K562 (cell line): ENCODE results near the gene OPTN. TPM values are rescaled to one million over a fixed set of nuclear protein-coding genes. Genes with fewer than 3 reads are reported as not detected.

Experiments used
- ATAC-seq: fragments of 200-7000 bp; cut with Tn5 transposase; 3 replicates; pipeline ENCODE4 v1.9.1; 2020; ENCODE audit warnings: moderate library complexity
- BruUV-seq: library from RNA; stranded (reverse); fragments of 400-500 nt; replicated peaks from 2 replicates; lab custom pipeline; 2021; lab: Mats Ljungman, UMichigan
- CTCF ChIA-PET: fragments of 300-600 bp; formaldehyde crosslinking; extraction: SDS; loops from one replicate; lab custom pipeline; 2021; ENCODE audit warnings: low intra/inter-chr PET ratio; lab: Yijun Ruan, JAX
- POLR2A ChIA-PET: fragments of 300-600, 350-650 bp; sonication (Branson Sonifier 250); formaldehyde crosslinking; extraction: SDS; loops from one replicate; lab custom pipeline; 2021; ENCODE audit warnings: antibody characterized with exemption, inconsistent platforms; lab: Yijun Ruan, JAX
- DNase-seq, 4 experiments: peaks; one replicate each; pipeline versions ENCODE4 v3.0.0 to v3.0.0-alpha.2; 2011 to 2018; ENCODE audit warnings: low spot score in 3 of 4, mixed read lengths in 3 of 4; ENCODE audit errors: extremely low read depth in 1 of 4
- FAIRE-seq: peaks from 2 replicates; lab custom pipeline; 2011; peaks lifted over from hg19 to GRCh38; lab: Jason Lieb, UNC
- H2AFZ ChIP-seq: 2 replicates; pipeline ENCODE4 v1.6.0; 2011; ENCODE audit warnings: low read depth, low read length, control low read depth, inconsistent platforms
- H3K27ac ChIP-seq: fragments of 200-600 bp; 3 replicates; pipeline ENCODE4 v1.8.0; 2011; ENCODE audit warnings: low read depth, mild to moderate bottlenecking, control low read depth, inconsistent platforms, low read length, moderate library complexity, mixed read lengths; ENCODE audit errors: extremely low read depth
- H3K27me3 ChIP-seq, 2 experiments: fragments of 300-600 bp in 1 of 2; 2 replicates in 1 of 2; 3 replicates in 1 of 2; pipeline versions ENCODE4 v1.6.0 to v1.8.0; 2011; ENCODE audit warnings: inconsistent platforms in 2 of 2, low read length in 2 of 2, mild to moderate bottlenecking in 1 of 2, mixed read lengths in 1 of 2, moderate library complexity in 1 of 2; ENCODE audit not compliant: control insufficient read depth in 2 of 2, insufficient read depth in 2 of 2
- H3K36me3 ChIP-seq: fragments of 300-600 bp; 3 replicates; pipeline ENCODE4 v1.8.0; 2011; ENCODE audit warnings: mild to moderate bottlenecking, low read length, inconsistent platforms; ENCODE audit not compliant: control insufficient read depth, insufficient read depth
- H3K4me1 ChIP-seq, 2 experiments: fragments of 200-600 bp in 1 of 2; replicated peaks in 1 of 2; 2 replicates in 1 of 2; 3 replicates in 1 of 2; pipeline versions ENCODE4 v1.5.1 to v1.8.0; 2011; ENCODE audit warnings: inconsistent platforms in 2 of 2, low read length in 2 of 2, mild to moderate bottlenecking in 1 of 2, mixed read lengths in 1 of 2, moderate library complexity in 1 of 2; ENCODE audit not compliant: control insufficient read depth in 2 of 2, insufficient read depth in 2 of 2
- H3K4me2 ChIP-seq: 2 replicates; pipeline ENCODE4 v1.6.1; 2011; ENCODE audit warnings: low read length, control low read depth, inconsistent platforms, mixed read lengths; ENCODE audit not compliant: insufficient read depth
- H3K4me3 ChIP-seq: fragments of 200-600 bp; sonication (generic), shearing (Covaris generic); 2 replicates; pipeline ENCODE4 v1.5.1; 2016; ENCODE audit warnings: control low read depth, inconsistent platforms
- H3K79me2 ChIP-seq: fragments of 200-600 bp; 3 replicates; pipeline ENCODE4 v1.8.0; 2011; ENCODE audit warnings: low read length, inconsistent platforms; ENCODE audit not compliant: control insufficient read depth, insufficient read depth
- H3K9ac ChIP-seq, 2 experiments: 2 replicates each; pipeline versions ENCODE4 v1.6.0 to v1.6.1; 2011; ENCODE audit warnings: low read depth in 2 of 2, low read length in 2 of 2, control low read depth in 1 of 2, inconsistent platforms in 1 of 2, mild to moderate bottlenecking in 1 of 2, mixed read lengths in 1 of 2; ENCODE audit not compliant: insufficient read depth in 1 of 2
- H3K9me1 ChIP-seq: one replicate; pipeline ENCODE4 v1.6.0; 2011; ENCODE audit warnings: inconsistent platforms, mild to moderate bottlenecking, low read length, moderate library complexity; ENCODE audit not compliant: control insufficient read depth, insufficient read depth
- H3K9me3 ChIP-seq: replicated peaks from 2 replicates; pipeline ENCODE4 v1.5.1; 2011; ENCODE audit warnings: low read depth, low read length, inconsistent platforms; ENCODE audit not compliant: control insufficient read depth, insufficient read depth
- H4K20me1 ChIP-seq: replicated peaks from 2 replicates; pipeline ENCODE4 v1.6.1; 2011; ENCODE audit warnings: low read length, inconsistent platforms, mixed read lengths; ENCODE audit not compliant: control insufficient read depth, insufficient read depth
- ATF7 ChIP-seq: fragments of 450-650 bp; IDR thresholded peaks from 2 replicates; pipeline ENCODE4 v1.7.1; 2014; ENCODE audit warnings: mild to moderate bottlenecking, moderate library complexity
- NCOA1 ChIP-seq: fragments of 450-650 bp; IDR thresholded peaks from 2 replicates; pipeline ENCODE4 v1.6.1; 2016; ENCODE audit warnings: low read depth
- RBM15 ChIP-seq: fragments of 200-400 bp; formaldehyde crosslinking; IDR thresholded peaks from 2 replicates; pipeline ENCODE4 v1.6.1; 2018; ENCODE audit warnings: mild to moderate bottlenecking, low read length, moderate library complexity; ENCODE audit not compliant: insufficient read depth
- SMAD1 ChIP-seq: fragments of 150-350 bp; IDR thresholded peaks from 2 replicates; pipeline ENCODE4 v1.6.1; 2014; ENCODE audit warnings: low read length, low read depth; ENCODE audit not compliant: partially characterized antibody
- SNRNP70 ChIP-seq: fragments of 200-400 bp; formaldehyde crosslinking; optimal IDR thresholded peaks from 2 replicates; pipeline ENCODE3; 2017; ENCODE audit warnings: low read depth, low read length
- SRSF7 ChIP-seq: fragments of 200-400 bp; formaldehyde crosslinking; optimal IDR thresholded peaks from 2 replicates; pipeline ENCODE3; 2017; ENCODE audit warnings: mild to moderate bottlenecking, low read depth, low read length
- XRCC5 ChIP-seq: fragments of 200-400 bp; formaldehyde crosslinking; IDR thresholded peaks from 2 replicates; pipeline ENCODE4 v1.6.1; 2017; ENCODE audit warnings: low read depth, mild to moderate bottlenecking, low read length
- ZBTB17 ChIP-seq: fragments of 450-650 bp; formaldehyde crosslinking; IDR thresholded peaks from 2 replicates; pipeline ENCODE4 v1.4.0; 2020; ENCODE audit warnings: mild to moderate bottlenecking
- ZC3H4 ChIP-seq: sonication (generic); formaldehyde crosslinking; IDR thresholded peaks from 2 replicates; pipeline ENCODE4 v1.9.0; 2021; ENCODE audit warnings: missing genetic modification reagents, borderline replicate concordance
- ZNF699 ChIP-seq: fragments of 250-450 bp; sonication (Bioruptor Pico); IDR thresholded peaks from 2 replicates; pipeline ENCODE4 v1.8.0; 2021; ENCODE audit warnings: mild to moderate bottlenecking, moderate library complexity; ENCODE audit not compliant: insufficient replicate concordance
- ZNF780A ChIP-seq: fragments of 250-450 bp; sonication (Bioruptor Pico); IDR thresholded peaks from 2 replicates; pipeline ENCODE4 v1.5.0; 2021; ENCODE audit warnings: mild to moderate bottlenecking
- WGBS: fragments of 100-300 bp; shearing (Covaris generic); methylation state at CpG from one replicate; pipeline ENCODE4 v1.1.6; 2016; ENCODE audit warnings: low coverage, mixed read lengths; ENCODE audit not compliant: insufficient coverage; ENCODE audit errors: missing lambda C conversion rate; 5-methylcytosine and 5-hydroxymethylcytosine counted together
- in situ Hi-C: fragments of 300-500 bp; cut with MboI; formaldehyde crosslinking; loops from 4 replicates; pipeline ENCODE4 v1.15.0; 2018; ENCODE audit warnings: inconsistent platforms, mixed read lengths
- intact Hi-C: fragments of 100-400 bp; cut with micrococcal nuclease; formaldehyde crosslinking; loops from 2 replicates; pipeline ENCODE4 v1.14.2; 2022
- polyA plus RNA-seq, 8 experiments: library from polyadenylated mRNA; depleted of rRNA in 4 of 8; stranded (reverse) in 5 of 8; unstranded in 3 of 8; fragments of >200 nt; fragmentation: Nextera tagmentation in 2 of 8; fragmentation: Illumina TruSeq in 1 of 8; extraction: Ambion mirVana in 2 of 8; extraction: Trizol in 1 of 8; gene quantifications; 2 replicates each; pipeline versions ENCODE4 v1.2.1 to v1.2.3, GENCODE V29; 2011 to 2014; ENCODE audit warnings: inconsistent platforms in 1 of 8, missing spikeins in 1 of 8
- total RNA-seq, 7 experiments: library from RNA; depleted of rRNA in 6 of 7; stranded (reverse); fragments of >200 nt in 6 of 7; fragmentation: Illumina TruSeq in 2 of 7; extraction: Trizol in 2 of 7; gene quantifications; 2 replicates each; pipeline versions ENCODE4 v1.2.1 to v1.2.3, GENCODE V29; 2011 to 2021; ENCODE audit warnings: low replicate concordance in 1 of 7
- TF ChIP-seq, protein P1 (sequence below), 2 experiments: fragments of 450-650 bp; IDR thresholded peaks; 2 replicates each; pipeline ENCODE4 v1.6.1; 2016
- TF ChIP-seq, protein P2 (sequence below): fragments of 200-400 bp; formaldehyde crosslinking; IDR thresholded peaks from 2 replicates; pipeline ENCODE4 v1.6.1; 2017; ENCODE audit warnings: mild to moderate bottlenecking, low read depth, low read length, moderate library complexity
- TF ChIP-seq, protein P3 (sequence below): fragments of 450-650 bp; formaldehyde crosslinking; IDR thresholded peaks from 2 replicates; pipeline ENCODE4 v1.4.0; 2020; ENCODE audit warnings: mild to moderate bottlenecking, moderate library complexity

OPTN gene
- total and polyA plus RNA-seq, 9 of the 15 experiments (the other 6 are each of a cell fraction or from before 2014, with no cell fraction given) = 2.2 to 6.8 (median 5.0) TPM

DNA sequence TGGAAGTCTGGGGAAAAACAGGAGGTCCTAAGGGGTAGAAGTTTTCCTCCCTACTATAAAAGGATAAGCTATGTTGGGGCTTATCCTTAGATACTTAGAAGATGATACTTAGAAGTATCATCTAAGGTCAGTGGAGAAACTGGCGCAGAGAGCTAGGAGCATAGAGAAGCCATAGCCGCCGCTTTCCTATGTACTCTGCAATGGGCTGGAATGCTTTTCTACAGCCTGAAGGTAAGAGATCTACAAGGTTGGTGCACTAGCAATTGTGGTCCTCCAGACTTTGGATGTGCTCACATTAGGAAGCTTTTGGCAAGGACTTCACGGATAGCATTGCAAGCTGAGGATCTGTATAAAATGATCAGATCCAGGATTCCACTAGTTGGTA, 12.4 kb upstream of the OPTN start:
- Histone ChIP-seq H3K79me2 (no peaks in the 10 kb centered on the region), H3K4me3 (no peak overlapping the region), H3K9me3 (peaks cover 3% of the 10 kb centered on the region; the same call in 1 of the 2 replicates), H3K4me2 (no peak overlapping the region), H4K20me1 (no peaks in the 10 kb centered on the region), H3K36me3 (no peaks in the 10 kb centered on the region), H3K27ac (no peak overlapping the region), H2AFZ (no peak overlapping the region), H3K4me1 (peaks cover 4 to 12% of the 10 kb centered on the region in 2 experiments; a peak in 2 of 5 replicates), H3K9ac (no peak overlapping the region), H3K27me3 (peaks cover 10 to 13% of the 10 kb centered on the region in 2 experiments; a peak in 4 of 5 replicates), H3K9me1 (no peaks in the 10 kb centered on the region)
- BruUV-seq = no TSS peak
- ChIA-PET POLR2A (no interaction called here), CTCF (no interaction called here)
- ATAC-seq (no peak), DNase-seq (no peak), FAIRE-seq (no peak)
- TF ChIP-seq ZBTB17 (CRISPR knock-in tag) = no peak
- no peak for TF ChIP-seq ATF7
- TF ChIP-seq SRSF7 = no peak
- no peak for TF ChIP-seq ZNF699 (CRISPR knock-in tag)
- no peak for TF ChIP-seq ZNF780A (CRISPR knock-in tag)
- TF ChIP-seq SMAD1 = no peak
- TF ChIP-seq, protein P1, sequence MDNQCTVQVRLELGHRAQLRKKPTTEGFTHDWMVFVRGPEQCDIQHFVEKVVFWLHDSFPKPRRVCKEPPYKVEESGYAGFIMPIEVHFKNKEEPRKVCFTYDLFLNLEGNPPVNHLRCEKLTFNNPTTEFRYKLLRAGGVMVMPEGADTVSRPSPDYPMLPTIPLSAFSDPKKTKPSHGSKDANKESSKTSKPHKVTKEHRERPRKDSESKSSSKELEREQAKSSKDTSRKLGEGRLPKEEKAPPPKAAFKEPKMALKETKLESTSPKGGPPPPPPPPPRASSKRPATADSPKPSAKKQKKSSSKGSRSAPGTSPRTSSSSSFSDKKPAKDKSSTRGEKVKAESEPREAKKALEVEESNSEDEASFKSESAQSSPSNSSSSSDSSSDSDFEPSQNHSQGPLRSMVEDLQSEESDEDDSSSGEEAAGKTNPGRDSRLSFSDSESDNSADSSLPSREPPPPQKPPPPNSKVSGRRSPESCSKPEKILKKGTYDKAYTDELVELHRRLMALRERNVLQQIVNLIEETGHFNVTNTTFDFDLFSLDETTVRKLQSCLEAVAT (IDR thresholded peaks at IDR 0.05) = no peak
- TF ChIP-seq, protein P2, sequence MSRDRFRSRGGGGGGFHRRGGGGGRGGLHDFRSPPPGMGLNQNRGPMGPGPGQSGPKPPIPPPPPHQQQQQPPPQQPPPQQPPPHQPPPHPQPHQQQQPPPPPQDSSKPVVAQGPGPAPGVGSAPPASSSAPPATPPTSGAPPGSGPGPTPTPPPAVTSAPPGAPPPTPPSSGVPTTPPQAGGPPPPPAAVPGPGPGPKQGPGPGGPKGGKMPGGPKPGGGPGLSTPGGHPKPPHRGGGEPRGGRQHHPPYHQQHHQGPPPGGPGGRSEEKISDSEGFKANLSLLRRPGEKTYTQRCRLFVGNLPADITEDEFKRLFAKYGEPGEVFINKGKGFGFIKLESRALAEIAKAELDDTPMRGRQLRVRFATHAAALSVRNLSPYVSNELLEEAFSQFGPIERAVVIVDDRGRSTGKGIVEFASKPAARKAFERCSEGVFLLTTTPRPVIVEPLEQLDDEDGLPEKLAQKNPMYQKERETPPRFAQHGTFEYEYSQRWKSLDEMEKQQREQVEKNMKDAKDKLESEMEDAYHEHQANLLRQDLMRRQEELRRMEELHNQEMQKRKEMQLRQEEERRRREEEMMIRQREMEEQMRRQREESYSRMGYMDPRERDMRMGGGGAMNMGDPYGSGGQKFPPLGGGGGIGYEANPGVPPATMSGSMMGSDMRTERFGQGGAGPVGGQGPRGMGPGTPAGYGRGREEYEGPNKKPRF = no peak
- TF ChIP-seq SNRNP70 = no peak
- TF ChIP-seq, protein P3, sequence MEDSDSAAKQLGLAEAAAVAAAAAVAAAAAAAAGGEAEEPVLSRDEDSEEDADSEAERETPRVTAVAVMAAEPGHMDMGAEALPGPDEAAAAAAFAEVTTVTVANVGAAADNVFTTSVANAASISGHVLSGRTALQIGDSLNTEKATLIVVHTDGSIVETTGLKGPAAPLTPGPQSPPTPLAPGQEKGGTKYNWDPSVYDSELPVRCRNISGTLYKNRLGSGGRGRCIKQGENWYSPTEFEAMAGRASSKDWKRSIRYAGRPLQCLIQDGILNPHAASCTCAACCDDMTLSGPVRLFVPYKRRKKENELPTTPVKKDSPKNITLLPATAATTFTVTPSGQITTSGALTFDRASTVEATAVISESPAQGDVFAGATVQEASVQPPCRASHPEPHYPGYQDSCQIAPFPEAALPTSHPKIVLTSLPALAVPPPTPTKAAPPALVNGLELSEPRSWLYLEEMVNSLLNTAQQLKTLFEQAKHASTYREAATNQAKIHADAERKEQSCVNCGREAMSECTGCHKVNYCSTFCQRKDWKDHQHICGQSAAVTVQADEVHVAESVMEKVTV (CRISPR knock-in tag) = no peak
- no peak for TF ChIP-seq XRCC5
- TF ChIP-seq ZC3H4 (CRISPR knock-in tag) = no peak
- no peak for TF ChIP-seq RBM15
- TF ChIP-seq NCOA1 = no peak
- intact Hi-C loops = no loop called here
- in situ Hi-C loops = loop anchor here (10.0 kb wide), 1 partner anchor 823 kb away; no protein-coding TSS in a partner anchor
- WGBS = 25% methylated on average over 4 of the region's 4 CpGs
